ENCODE measurements around the gene FBXL20.

The FBXL20 gene

GRCh38 chr17:39399791-39400190 is 1.6 kb downstream of the FBXL20 start:
- no peak overlapping the region for H2AFZ ChIP-seq (ENCODE audit: low read length)
- no peaks in the 10 kb centered on the region for H3K9me3 ChIP-seq (ENCODE audit: insufficient read depth, low read depth, low read length)
- no peaks in the 10 kb centered on the region for H3F3A ChIP-seq (ENCODE audit: low read depth)
- H3K4me3 ChIP-seq (ENCODE audit: low read length, poor library complexity, severe bottlenecking), result peak overlapping the region; percentile 90
- H3K9me2 ChIP-seq (replicated peaks; ENCODE audit: low read depth, low read length), result no peaks in the 10 kb centered on the region
- peaks cover 24% of the 10 kb centered on the region for H3K4me1 ChIP-seq (ENCODE audit: insufficient read depth, low read length, poor library complexity, severe bottlenecking)
- no peaks in the 10 kb centered on the region for H3K27me3 ChIP-seq (ENCODE audit: insufficient read depth, low read length, poor library complexity, severe bottlenecking)
- peaks cover 17% of the 10 kb centered on the region for H4K20me1 ChIP-seq (ENCODE audit: insufficient read depth, low read length, poor library complexity, severe bottlenecking)
- peak overlapping the region; percentile 71 for H3K9ac ChIP-seq (ENCODE audit: low read depth, low read length, poor library complexity, severe bottlenecking)
- H3K79me2 ChIP-seq (ENCODE audit: insufficient read depth, low read length), result peaks cover 30% of the 10 kb centered on the region
- TF ChIP-seq, protein P1, sequence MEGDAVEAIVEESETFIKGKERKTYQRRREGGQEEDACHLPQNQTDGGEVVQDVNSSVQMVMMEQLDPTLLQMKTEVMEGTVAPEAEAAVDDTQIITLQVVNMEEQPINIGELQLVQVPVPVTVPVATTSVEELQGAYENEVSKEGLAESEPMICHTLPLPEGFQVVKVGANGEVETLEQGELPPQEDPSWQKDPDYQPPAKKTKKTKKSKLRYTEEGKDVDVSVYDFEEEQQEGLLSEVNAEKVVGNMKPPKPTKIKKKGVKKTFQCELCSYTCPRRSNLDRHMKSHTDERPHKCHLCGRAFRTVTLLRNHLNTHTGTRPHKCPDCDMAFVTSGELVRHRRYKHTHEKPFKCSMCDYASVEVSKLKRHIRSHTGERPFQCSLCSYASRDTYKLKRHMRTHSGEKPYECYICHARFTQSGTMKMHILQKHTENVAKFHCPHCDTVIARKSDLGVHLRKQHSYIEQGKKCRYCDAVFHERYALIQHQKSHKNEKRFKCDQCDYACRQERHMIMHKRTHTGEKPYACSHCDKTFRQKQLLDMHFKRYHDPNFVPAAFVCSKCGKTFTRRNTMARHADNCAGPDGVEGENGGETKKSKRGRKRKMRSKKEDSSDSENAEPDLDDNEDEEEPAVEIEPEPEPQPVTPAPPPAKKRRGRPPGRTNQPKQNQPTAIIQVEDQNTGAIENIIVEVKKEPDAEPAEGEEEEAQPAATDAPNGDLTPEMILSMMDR (conservative IDR thresholded peaks at IDR 0.05; ENCODE audit: low read length), result no peak
- no peak for TF ChIP-seq EZH2phosphoT487 (IDR thresholded peaks at IDR 0.05; ENCODE audit: borderline replicate concordance)
- peak overlapping the region; percentile 90 for H3K4me2 ChIP-seq (ENCODE audit: low read depth, low read length, poor library complexity, severe bottlenecking)
- no peaks in the 10 kb centered on the region for H3K36me3 ChIP-seq (ENCODE audit: insufficient read depth, low read length)

DNA sequence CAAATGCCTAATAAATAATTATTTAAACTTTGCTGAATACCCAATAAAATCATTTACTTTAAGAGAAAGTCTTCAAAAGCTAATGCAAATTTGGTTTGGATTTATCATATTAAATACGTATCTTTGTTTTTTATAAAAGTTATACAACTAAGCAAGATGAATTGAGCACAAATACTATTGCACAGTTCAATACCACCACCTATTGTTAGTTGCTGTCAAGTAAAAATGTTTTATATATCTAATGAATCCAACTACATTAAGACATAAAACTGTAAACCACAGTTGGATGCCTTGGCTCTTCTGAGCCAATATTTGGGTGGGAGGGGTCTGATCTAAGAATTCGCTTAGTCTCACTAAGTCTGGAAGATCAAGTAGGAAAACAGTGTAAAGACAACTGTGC is 7.7 kb downstream of the FBXL20 start:
- H4K20me1 ChIP-seq (ENCODE audit: insufficient read depth, low read length, poor library complexity, severe bottlenecking), result peaks cover 11% of the 10 kb centered on the region

DNA sequence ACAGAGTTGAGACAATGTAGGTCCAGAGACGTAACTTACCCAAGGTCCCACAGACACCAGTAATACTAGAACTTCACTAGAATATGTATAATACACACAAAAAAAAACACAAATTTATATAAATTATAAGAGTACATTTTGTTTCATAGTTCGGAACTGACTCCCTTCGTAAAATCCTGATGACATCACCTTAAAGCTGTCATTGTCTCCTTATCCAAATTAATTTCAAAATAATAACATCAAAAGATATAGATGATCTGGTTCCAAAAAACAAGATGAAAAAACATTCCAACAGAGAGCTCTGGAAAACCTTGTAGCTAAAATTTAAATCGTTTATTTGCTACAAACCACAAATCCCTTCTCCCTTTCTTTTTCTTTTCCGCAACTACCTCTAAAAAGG is 10.0 kb downstream of the FBXL20 start:
- no peaks in the 10 kb centered on the region for H3K9me3 ChIP-seq (ENCODE audit: insufficient read depth, low read depth, low read length)
- no peak for TF ChIP-seq EZH2phosphoT487 (IDR thresholded peaks at IDR 0.05; ENCODE audit: borderline replicate concordance)
- TF ChIP-seq, protein P1 (conservative IDR thresholded peaks at IDR 0.05; ENCODE audit: low read length), result no peak
- H3K79me2 ChIP-seq (ENCODE audit: insufficient read depth, low read length), result peaks cover 4% of the 10 kb centered on the region; the same call in 1 of the 2 replicates
- no peak overlapping the region for H3K4me2 ChIP-seq (ENCODE audit: low read depth, low read length, poor library complexity, severe bottlenecking)
- no peaks in the 10 kb centered on the region for H3F3A ChIP-seq (ENCODE audit: low read depth)
- H3K27me3 ChIP-seq (ENCODE audit: insufficient read depth, low read length, poor library complexity, severe bottlenecking), result no peaks in the 10 kb centered on the region
- no peaks in the 10 kb centered on the region for H3K4me1 ChIP-seq (ENCODE audit: insufficient read depth, low read length, poor library complexity, severe bottlenecking)
- no peak overlapping the region for H3K4me3 ChIP-seq (ENCODE audit: low read length, poor library complexity, severe bottlenecking)
- H3K36me3 ChIP-seq (ENCODE audit: insufficient read depth, low read length), result no peaks in the 10 kb centered on the region
- H3K9ac ChIP-seq (ENCODE audit: low read depth, low read length, poor library complexity, severe bottlenecking), result no peak overlapping the region
- H3K9me2 ChIP-seq (replicated peaks; ENCODE audit: low read depth, low read length), result no peaks in the 10 kb centered on the region
- H2AFZ ChIP-seq (ENCODE audit: low read length), result no peak overlapping the region
- peaks cover 3% of the 10 kb centered on the region for H4K20me1 ChIP-seq (ENCODE audit: insufficient read depth, low read length, poor library complexity, severe bottlenecking)

More for the DNA sequence above, 7.7 kb downstream of the FBXL20 start:
- Histone ChIP-seq H2AFZ (ENCODE audit: low read length) (no peak overlapping the region), H3K4me2 (ENCODE audit: low read depth, low read length, poor library complexity, severe bottlenecking) (no peak overlapping the region), H3K9ac (ENCODE audit: low read depth, low read length, poor library complexity, severe bottlenecking) (no peak overlapping the region), H3K27me3 (ENCODE audit: insufficient read depth, low read length, poor library complexity, severe bottlenecking) (no peaks in the 10 kb centered on the region), H3K4me3 (ENCODE audit: low read length, poor library complexity, severe bottlenecking) (no peak overlapping the region), H3K4me1 (ENCODE audit: insufficient read depth, low read length, poor library complexity, severe bottlenecking) (no peaks in the 10 kb centered on the region), H3F3A (ENCODE audit: low read depth) (no peaks in the 10 kb centered on the region), H3K9me2 (replicated peaks; ENCODE audit: low read depth, low read length) (no peaks in the 10 kb centered on the region), H3K36me3 (ENCODE audit: insufficient read depth, low read length) (no peaks in the 10 kb centered on the region), H3K79me2 (ENCODE audit: insufficient read depth, low read length) (peaks cover 12% of the 10 kb centered on the region; the same call in 1 of the 2 replicates), H3K9me3 (ENCODE audit: insufficient read depth, low read depth, low read length) (no peaks in the 10 kb centered on the region)
- TF ChIP-seq, protein P1 (conservative IDR thresholded peaks at IDR 0.05; ENCODE audit: low read length), result peak; percentile 30; the same call in 1 of the 2 replicates
- no peak for TF ChIP-seq EZH2phosphoT487 (IDR thresholded peaks at IDR 0.05; ENCODE audit: borderline replicate concordance)

All from Loucy (cell line).